GM23248 (cell line): ENCODE results near the gene MICOS13.

ENCODE experiments used
- EZH2 ChIP-seq: fragments of 200-600 bp; sonication (generic); IDR thresholded peaks from 2 replicates; pipeline ENCODE4 v1.6.1; 2018; ENCODE audit warnings: antibody characterized with exemption, mild to moderate bottlenecking; ENCODE audit not compliant: insufficient read depth, poor library complexity, severe bottlenecking
- EZH2phosphoT487 ChIP-seq: fragments of 200-600 bp; sonication (generic); IDR thresholded peaks from 2 replicates; pipeline ENCODE4 v1.6.1; 2018; ENCODE audit warnings: antibody characterized with exemption, moderate library complexity, mild to moderate bottlenecking, low read depth; ENCODE audit not compliant: insufficient read depth

DNA sequence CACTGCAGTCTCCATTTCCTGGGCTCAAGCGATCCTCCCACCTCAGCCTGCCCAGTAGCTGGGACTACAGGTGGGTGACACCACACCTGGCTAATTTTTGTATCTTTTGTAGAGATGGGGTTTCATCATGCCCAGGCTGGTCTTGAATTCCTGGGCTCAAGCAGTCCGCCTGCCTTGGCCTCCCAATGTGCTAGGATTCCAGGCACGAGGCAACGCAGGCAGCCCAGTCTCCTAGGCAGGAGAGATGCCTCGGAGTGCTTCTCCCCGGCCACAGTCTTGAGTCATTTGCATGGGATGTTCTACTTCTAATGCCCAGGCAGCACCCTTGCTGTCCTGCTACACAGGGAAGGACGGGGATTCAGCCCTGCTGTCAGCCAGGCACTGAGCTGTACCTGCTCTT lies 8.7 kb downstream of the MICOS13 start:
- no peak for TF ChIP-seq EZH2
- TF ChIP-seq EZH2phosphoT487: no peak
